Raji (cell line): ENCODE measurements around the gene PROB1.

Experiments used
- POLR2A ChIP-seq: IDR thresholded peaks from 2 replicates; pipeline ENCODE4 v1.6.1; 2011; ENCODE audit warnings: low read depth, low read length, control low read depth; ENCODE audit not compliant: insufficient read depth

Gene PROB1

DNA sequence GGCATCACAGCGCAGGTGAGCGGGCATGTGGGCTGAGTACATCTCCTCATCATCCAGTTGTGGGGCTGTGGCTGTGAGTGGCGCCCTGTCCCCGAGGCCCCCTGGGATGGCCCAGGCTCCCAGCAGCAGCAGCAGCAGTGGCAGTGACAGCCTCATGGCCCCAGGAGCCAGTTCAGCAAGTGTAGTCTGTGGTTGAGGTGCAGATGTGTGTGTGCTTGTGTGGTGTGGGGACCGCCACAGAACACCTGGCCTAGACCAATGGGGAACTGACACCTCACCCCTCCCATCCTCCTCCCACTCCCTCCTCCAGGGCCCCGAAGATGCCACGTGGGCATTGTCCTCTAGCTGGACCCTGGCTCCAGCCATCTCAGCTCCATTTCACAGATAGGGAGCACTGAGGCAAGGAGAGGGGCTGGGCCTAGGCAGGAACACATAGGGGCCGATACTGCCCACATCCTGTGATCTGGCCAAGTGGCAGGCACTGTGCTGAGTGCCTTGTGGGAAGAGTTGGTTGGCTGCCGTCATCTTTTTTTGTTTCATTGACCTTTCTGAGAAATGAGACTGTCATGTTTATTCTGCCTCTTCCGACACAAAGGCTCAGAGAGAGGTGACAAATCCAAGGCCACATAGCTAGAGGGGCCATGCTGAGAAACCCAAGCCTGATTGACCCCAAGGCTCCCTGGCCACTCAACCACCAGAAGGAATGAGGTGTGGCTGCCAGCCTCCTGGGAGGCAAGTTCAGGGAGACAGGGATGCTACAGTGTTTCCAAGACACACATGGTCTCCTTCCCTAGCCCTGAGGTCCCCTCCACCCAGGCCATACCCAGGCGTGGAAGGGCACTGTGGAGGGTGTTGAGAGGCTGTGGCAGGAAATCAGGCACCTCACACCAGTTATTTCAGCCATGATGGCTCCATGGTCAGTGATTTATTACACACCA, 4.9 kb downstream of the PROB1 start, which contains the start of gene MZB1:
Gene MZB1 (minus strand): TSS at position 213 of the 938 bp plus-strand sequence. CDS start 57 bp downstream, at position 156.
- TF ChIP-seq POLR2A = peak; percentile 100

DNA sequence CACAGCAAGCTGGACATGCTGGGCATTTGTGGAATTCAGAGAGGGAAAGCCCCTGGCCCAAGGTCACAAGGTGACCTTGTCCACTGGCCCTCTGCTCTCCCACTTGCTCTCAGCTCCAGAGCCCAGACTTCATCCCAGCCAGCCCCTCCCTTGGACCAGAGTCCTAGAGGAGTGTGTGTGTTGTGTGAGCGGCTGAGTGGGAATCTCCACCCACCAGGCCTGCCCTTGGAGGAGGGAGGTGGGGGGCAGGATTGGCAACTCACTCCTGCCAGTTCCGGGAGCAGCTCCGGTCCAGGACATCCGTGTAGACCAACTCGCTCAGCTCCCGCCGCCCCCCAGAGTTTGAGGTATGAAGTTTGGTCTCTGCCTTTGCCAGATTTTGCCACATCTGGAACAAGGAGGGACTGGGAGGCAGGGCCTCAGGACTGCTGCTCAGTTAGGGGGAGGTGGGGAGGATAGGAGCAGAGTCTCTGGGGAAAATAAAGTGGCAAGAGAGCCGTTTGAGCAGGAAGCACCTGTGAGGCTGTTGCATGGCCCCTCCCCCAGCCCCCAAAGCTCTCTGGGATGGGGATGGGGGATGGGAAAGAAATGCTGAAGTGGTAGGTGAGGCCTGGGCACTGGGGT, 6.6 kb downstream of the PROB1 start:
- TF ChIP-seq POLR2A = peak; percentile 33; the same call in 1 of the 2 replicates

DNA sequence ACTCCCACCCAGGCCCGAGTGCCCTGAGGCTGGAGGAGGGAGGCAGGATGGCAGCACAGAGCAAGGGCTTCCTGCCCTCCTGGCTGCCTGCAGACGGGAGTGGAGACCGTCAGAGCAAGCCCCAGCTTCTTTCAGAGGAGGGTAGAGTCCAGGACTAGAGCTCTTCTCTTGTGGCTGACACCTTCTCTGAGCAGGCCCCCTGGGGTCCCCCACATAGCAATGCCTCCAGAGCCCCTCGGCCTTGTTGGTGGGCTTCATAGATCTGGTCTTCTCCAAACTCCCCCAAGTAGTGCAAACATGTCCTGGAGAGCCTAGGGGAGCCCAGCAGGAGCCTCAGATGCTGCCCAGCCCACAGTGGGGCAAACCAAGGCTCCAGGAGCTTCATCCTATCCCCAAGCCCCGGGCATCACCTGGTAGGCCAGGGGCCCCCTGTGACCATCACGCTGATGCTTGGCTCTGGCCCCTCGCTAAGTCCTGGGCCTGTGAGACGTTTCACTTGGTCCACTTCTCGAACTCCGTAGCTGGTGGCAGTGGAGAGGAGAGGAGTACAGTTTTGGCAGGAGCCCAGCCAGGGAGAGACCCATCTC, 7.2 kb downstream of the PROB1 start:
- TF ChIP-seq POLR2A = no peak

DNA sequence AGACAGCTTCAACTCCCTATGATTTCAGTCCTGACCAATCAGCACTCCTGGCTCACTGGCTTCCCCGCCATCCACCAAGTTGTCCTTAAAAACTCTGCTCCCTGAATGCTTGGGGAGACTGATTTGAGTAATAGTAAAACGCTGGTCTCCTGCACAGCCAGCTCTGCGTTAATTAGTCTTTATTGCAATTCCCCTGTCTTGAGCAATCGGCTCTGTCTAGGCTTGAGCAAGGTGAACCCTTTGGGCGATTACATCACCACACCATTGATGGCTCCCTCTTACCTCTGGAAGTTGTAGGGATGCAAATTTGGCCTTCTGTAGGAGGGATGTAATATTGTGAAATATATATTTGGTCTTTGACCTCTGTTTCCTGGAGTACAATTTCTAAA, 8.9 kb downstream of the PROB1 start:
- TF ChIP-seq POLR2A = no peak

DNA sequence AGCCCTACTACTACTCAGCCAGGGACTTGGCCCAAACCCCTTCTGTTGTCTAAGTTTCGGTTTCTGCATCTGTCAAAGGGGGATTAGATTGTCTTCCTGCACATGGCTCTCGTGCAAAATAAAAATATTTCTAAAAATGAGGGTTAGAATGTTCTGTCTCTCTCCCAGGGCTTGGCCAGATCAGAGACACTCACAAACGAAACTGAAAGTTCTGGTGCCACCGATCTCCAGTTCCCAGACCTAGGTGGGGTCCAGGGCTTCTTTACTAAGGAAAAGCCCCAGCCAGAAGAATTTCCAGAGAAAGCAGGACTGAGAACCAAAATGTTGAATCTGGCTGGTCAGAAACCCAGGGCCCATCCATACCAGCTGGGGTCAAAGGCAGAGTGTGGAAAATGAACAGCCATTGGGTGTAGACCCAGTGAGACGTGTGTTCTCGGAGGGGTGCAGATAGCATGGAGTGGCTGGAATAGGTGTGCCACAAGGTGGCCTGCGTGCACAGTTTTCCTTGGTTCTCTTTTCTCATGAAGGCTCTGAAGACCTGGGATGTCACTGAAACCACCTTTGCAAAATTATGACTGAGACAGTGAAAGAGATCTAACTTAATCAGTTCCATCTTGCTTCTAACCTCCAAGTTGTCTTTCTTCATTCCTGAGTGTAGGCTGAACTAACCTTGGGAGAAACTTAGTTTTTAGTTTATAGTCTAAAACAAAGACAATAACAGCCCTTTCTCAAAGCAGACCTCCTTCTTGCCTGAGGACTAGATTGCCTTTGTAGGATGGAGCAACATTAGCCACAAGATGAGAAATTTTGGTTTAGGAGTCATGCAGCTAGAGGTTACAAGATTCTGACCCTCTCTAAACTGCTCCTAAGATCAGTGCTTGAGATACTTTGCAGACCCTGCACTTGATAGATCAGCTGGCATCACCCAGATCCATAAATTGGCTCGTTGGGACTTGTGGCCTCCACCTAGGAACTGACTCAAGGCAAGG, 9.5 kb downstream of the PROB1 start:
- peak; percentile 41 for TF ChIP-seq POLR2A

DNA sequence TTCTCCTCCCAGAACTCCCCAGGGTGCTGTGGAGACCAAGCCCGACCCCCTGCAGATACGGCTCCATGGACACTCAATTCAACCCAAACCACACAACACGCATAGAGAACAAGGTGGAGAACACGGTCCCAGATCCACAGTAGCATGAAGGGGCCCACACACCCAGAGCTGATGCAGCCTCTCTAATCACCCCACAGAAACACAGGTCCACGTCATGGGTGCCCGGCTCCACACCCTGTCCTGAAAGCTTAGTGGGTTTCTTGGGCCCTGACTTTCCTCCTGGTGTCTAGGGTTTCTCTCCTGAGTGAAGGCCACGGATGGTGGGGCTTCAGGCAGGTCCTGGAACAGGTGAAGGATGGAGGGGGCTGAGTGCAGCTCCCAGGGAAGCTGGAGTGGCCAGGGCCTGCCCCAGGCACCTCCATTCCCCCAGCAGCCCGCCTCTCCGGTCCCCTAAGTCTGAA, 10.3 kb downstream of the PROB1 start:
- peak; percentile 82 for TF ChIP-seq POLR2A

DNA sequence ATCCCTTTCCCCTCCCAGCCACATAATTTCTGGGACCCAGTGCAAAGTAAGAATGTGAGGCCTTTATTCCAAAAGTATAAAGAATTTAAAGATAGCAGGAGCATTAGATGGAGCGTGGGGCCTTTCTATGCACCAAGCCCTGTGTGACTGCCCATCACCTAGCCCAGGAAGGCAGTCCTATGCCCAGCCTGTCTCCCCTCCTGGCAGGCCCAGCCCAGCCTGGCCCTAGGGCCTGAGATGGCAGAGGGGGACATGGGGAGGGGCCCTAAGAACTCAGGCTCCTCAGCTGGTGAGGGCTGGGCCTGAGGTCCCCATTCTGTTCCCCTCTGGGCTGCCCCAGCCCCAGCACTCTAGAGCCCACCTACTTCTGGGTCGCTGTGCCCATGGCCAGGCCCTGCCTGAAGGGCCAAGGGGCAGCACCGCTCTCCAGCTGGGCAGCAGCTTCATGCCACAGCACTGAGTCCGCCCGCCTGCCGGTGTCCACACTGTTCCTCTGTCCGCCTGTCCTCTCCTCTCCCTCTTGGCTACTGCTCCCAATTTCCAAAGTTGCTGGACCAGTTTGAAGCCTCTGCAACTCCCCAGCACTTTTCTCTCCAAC, 10.8 kb downstream of the PROB1 start:
- TF ChIP-seq POLR2A = no peak

DNA sequence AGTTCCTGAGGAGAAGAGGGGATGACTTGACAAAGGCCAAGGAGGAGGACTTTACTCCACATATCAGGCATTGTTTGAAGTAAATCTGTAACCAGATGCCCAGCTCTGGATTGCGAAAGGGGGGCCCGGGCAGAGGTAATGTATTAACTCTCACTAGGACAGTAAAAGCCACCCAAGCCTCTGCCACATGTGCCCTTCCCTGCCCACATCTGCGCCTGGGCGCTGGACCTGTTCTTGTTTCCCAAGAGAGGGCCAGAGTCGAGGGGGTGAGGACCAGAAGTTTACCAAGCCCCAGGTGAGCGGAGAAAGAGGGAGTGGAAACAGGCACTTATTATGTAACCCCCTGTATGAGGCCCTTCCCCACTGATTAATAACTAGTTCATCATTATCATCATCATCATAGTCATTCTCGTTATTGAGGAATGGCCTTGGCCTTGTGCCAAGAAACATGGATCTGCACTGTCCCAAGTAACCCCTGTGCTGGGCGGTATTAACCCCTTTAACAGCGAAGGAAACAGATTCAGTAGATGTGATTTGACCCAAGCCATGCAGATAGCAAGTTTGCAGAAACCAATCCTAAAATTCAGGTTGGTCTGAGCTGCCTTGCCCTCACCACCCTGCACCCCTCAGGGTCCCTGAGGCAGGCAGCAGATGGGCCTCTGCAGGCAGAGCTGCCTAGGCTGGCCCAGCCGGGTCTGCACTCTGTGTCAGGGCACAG, 11.5 kb downstream of the PROB1 start, which contains the start of gene SLC23A1:
Gene SLC23A1 (minus strand): TSS at position 23 of the 718 bp plus-strand sequence. CDS start 44 bp downstream, outside the sequence.
- TF ChIP-seq POLR2A = peak; percentile 33; the same call in 1 of the 2 replicates

DNA sequence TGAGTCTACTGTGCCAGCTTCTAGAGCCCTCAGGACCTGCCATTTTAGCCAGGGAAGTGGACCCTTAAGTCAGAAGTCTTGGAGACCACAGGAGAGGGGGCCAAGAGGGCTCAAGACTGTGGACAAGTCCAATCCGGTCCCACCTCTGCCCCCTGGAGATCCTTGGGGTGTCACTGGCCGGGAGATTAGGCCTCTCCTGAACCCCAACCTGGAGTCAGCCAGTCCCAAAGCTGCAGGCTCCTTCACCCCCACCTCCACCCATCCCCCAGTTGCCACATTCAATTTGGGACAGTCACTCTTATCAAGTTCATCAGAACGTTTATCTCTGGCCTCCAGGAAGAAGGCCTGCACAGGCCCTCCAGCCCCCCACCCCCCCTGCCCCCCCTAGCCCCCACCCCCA, 12.1 kb downstream of the PROB1 start:
- no peak for TF ChIP-seq POLR2A

DNA sequence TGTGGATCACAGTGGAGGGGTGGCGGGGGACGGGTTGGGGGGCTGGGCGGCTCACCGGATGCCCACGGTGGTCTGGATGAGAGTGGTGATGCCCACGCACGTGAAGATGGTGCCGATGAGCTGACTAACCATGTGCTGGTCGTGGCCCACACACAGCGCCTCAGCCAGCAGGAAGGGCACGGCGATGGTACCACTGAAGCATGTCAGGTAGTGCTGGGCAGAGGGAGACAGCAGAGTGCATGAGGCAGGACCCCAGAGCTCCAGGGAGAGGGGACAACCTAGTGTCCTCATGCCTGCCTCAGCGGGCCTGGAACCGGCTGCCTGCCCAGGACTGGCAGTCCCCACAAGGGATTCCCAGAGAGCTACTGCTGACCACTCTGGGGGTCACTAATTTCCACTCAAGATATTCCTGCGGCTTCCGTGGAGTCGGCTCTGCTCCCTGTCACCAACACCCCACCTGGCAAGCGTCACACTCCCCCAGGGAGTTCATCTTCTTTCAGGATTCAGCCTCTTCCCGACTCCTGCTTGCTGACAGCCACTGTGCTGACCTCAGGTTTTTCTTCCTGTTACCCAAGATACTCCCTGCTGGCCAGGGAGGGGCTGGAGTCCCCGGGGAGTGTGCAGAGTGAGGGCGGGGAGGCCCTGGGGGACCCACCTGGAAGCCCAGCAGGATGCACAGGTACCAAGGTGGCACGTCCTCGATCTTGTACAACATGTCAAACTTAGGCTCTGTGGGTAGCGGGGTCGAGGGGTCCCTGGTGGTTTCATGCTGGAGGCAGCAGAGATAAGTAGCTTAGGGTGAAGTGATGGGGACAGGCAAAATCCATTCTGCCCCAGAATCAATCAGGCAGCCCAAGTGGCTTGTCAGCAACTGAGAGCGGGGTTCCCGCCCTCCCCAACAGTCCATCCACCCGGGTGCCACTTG, 12.8 kb downstream of the PROB1 start:
- peak; percentile 55 for TF ChIP-seq POLR2A

DNA sequence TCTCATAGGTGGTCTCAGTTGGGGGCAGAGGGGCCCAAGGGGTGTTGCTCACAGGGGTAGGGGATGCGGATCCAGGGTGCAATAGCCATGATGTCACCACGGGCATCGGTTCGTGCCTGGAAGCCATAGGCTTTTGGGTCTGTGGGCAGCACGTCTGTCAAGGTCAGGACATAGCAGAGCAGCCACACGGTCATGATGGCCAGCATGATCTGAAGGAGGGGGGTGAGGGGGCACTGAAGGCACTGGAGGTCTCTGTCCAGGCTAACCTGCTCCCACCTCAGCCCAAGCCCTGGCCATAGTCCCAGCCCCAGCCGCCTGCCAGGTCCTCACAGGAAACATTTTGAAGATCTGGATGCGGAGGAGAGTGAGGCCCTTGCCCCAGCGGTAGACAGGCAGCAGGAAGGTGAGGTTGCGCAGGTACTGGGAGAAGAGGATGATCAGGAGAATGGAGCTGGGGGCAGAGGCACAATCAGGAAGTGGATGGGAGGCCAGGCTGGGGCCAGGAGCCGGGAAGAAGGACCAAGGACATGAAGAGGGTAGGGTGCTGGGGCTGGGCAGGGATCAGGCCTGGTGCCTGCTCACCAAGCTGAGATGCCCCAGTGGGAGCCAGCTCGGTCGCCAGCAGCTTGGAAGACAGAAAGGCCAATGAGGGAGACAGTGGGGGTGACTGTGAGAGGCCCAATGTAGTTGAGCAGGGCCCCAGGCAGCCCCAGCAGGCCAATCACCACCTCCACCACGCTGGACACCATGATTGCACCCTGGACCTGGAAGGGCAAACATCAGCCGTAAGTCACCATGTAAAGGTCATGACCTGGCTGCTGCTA, 15.1 kb downstream of the PROB1 start:
- TF ChIP-seq POLR2A = 0 out of 2 replicates have a peak, but pooled peaks have one; percentile 21
